Neural crest cell (in vitro differentiated cells): ENCODE results near the gene DKK1. TPM values are rescaled to one million over a fixed set of nuclear protein-coding genes. Genes with fewer than 3 reads are reported as not detected.

Source experiments
- DNase-seq: peaks from one replicate; pipeline ENCODE4 v3.0.0; 2021; ENCODE audit warnings: low read depth, mixed read lengths, low spot score
- H3K27ac Mint-ChIP-seq: one replicate; pipeline ENCODE4 v1.8.0; 2021; ENCODE audit warnings: mild to moderate bottlenecking, mixed read lengths; ENCODE audit not compliant: unreplicated experiment
- H3K27me3 Mint-ChIP-seq: 2 replicates; pipeline ENCODE4 v1.8.0; 2021; ENCODE audit warnings: low read depth, mild to moderate bottlenecking, mixed read lengths
- H3K36me3 Mint-ChIP-seq: 2 replicates; pipeline ENCODE4 v1.8.0; 2021; ENCODE audit warnings: low read depth, mild to moderate bottlenecking, mixed read lengths
- H3K4me1 Mint-ChIP-seq: 2 replicates; pipeline ENCODE4 v1.8.0; 2021; ENCODE audit warnings: mixed read lengths
- H3K4me3 Mint-ChIP-seq: one replicate; pipeline ENCODE4 v1.8.0; 2021; ENCODE audit warnings: mild to moderate bottlenecking, mixed read lengths
- H3K9me3 Mint-ChIP-seq: 2 replicates; pipeline ENCODE4 v1.8.0; 2021; ENCODE audit warnings: mixed read lengths
- total RNA-seq: library from RNA; stranded (reverse); gene quantifications from 2 replicates; pipeline ENCODE4 v1.2.1, GENCODE V29; 2021
- TF ChIP-seq, protein P1 (sequence below): fragments of 200-600 bp; sonication (generic); conservative IDR thresholded peaks from 2 replicates; pipeline ENCODE4 v1.5.0; 2021; ENCODE audit warnings: antibody characterized with exemption, mild to moderate bottlenecking

The DKK1 gene
- total RNA-seq, 1 donor from 2014 or later = 3.9 TPM

DNA sequence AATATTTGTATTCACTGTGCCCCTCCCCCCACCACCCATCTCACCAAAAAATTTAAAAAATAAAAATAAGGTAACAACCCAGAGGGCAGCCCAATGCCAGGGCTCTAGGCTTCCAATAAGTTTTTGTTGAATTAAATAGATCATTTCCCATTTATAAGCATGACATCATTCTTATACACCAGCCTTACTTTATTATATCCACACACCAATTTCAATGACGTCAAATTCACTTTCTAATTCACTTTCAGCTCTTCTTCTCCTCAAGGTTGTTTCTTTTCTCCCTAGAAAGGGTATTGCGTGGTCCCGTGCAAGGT lies 1.2 kb upstream of the DKK1 start:
- Mint-ChIP-seq H3K4me3 (peak overlapping the region; percentile 84), H3K27ac (no peak overlapping the region), H3K9me3 (no peaks in the 10 kb centered on the region), H3K27me3 (peaks cover 83% of the 10 kb centered on the region), H3K4me1 (peaks cover 32% of the 10 kb centered on the region), H3K36me3 (no peaks in the 10 kb centered on the region)
- DNase-seq = no peak
- TF ChIP-seq, protein P1, sequence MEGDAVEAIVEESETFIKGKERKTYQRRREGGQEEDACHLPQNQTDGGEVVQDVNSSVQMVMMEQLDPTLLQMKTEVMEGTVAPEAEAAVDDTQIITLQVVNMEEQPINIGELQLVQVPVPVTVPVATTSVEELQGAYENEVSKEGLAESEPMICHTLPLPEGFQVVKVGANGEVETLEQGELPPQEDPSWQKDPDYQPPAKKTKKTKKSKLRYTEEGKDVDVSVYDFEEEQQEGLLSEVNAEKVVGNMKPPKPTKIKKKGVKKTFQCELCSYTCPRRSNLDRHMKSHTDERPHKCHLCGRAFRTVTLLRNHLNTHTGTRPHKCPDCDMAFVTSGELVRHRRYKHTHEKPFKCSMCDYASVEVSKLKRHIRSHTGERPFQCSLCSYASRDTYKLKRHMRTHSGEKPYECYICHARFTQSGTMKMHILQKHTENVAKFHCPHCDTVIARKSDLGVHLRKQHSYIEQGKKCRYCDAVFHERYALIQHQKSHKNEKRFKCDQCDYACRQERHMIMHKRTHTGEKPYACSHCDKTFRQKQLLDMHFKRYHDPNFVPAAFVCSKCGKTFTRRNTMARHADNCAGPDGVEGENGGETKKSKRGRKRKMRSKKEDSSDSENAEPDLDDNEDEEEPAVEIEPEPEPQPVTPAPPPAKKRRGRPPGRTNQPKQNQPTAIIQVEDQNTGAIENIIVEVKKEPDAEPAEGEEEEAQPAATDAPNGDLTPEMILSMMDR = no peak

DNA sequence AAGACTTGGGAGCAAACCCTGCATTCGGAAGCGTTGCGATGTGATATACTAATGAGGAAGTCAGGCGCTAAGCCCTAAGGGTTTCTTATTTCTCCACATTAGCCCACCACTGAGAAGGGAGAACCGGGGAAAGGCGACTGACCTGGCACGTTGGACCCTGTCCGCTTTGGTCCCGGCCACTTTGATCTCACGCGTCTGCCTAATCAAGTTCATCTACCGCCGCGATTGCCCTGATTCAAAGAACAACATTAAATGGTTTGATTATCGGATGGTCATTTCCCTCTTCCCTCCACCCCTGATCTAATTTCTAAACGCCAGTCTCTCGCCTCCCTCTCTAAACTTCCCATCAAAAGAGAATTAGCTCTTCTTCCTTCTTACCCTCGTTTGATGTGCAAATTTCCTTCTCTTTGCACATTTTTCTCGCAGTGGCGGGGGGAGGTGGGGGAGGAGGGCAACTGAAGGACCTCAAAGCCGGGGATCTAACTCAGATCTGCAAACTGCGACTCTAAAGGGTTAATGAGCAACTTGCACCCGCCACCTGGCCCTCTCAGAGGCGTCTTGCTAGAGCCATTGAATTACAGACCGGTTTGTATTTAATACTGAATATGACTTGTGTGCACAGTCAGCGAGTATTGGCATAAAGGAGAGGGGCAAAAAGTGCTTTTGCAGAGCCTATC lies 687 bp upstream of the DKK1 start:
- peak overlapping the region; percentile 84 for H3K4me3 Mint-ChIP-seq
- peak overlapping the region; percentile 23 for H3K27ac Mint-ChIP-seq
- TF ChIP-seq, protein P1 = no peak
- peaks cover 78% of the 10 kb centered on the region for H3K27me3 Mint-ChIP-seq
- H3K9me3 Mint-ChIP-seq = no peaks in the 10 kb centered on the region
- H3K4me1 Mint-ChIP-seq = peaks cover 36% of the 10 kb centered on the region
- DNase-seq = peak; percentile 14
- no peaks in the 10 kb centered on the region for H3K36me3 Mint-ChIP-seq

DNA sequence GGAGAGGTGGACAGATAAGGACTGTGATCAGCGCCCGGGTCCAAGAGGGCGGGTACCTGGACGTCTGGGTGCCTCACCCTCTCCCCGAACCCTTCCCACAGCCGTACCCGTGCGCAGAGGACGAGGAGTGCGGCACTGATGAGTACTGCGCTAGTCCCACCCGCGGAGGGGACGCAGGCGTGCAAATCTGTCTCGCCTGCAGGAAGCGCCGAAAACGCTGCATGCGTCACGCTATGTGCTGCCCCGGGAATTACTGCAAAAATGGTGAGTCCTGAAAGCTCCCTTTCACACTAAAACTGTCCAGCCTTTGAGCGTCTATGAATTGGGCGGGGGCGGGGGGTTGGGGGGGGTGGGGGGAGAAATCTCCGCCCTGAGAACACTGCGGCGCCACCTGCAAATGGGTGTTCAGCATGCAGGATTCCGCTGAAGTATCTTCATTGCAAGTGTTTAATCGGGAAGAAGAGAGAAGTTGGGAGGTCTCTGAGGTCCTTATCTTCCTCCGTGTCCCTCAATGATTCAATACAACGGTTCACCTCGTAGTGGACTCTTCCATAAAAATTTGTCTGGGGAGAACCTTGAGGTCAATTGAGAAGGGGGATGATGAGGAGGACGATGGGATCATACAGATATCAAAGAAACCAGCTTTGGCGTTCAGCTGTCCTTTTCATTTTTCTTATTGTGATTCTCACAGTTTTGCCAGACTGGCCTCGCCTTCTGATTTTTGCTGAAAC lies 906 bp downstream of the DKK1 start:
- peaks cover 26% of the 10 kb centered on the region for H3K4me1 Mint-ChIP-seq
- no peaks in the 10 kb centered on the region for H3K36me3 Mint-ChIP-seq
- peaks cover 67% of the 10 kb centered on the region for H3K27me3 Mint-ChIP-seq
- no peaks in the 10 kb centered on the region for H3K9me3 Mint-ChIP-seq
- TF ChIP-seq, protein P1 = no peak
- H3K4me3 Mint-ChIP-seq = peak overlapping the region; percentile 84
- H3K27ac Mint-ChIP-seq = peak overlapping the region; percentile 57
- DNase-seq = no peak

DNA sequence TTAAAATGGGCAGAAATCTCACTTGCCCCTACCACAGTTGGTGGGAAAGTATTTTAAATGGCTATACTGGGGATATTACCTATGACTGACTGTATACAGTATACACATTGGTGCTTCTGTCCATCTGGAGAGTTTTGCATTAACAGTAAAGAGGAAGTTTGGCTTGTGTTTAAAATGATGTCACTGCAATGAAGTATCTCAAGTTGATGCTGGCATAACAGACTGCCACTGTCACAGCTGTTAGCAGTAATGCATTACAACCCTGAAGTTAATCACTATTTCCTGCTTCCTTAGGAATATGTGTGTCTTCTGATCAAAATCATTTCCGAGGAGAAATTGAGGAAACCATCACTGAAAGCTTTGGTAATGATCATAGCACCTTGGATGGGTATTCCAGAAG lies 1.9 kb downstream of the DKK1 start:
- DNase-seq = no peak
- Mint-ChIP-seq H3K27ac (no peak overlapping the region), H3K4me3 (peak overlapping the region; percentile 84), H3K36me3 (no peaks in the 10 kb centered on the region), H3K4me1 (peaks cover 26% of the 10 kb centered on the region), H3K27me3 (peaks cover 61% of the 10 kb centered on the region), H3K9me3 (no peaks in the 10 kb centered on the region)
- TF ChIP-seq, protein P1 = no peak

DNA sequence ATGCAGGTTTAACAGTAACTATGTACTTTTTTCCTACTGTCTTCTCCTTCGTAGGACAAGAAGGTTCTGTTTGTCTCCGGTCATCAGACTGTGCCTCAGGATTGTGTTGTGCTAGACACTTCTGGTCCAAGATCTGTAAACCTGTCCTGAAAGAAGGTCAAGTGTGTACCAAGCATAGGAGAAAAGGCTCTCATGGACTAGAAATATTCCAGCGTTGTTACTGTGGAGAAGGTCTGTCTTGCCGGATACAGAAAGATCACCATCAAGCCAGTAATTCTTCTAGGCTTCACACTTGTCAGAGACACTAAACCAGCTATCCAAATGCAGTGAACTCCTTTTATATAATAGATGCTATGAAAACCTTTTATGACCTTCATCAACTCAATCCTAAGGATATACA lies 2.4 kb downstream of the DKK1 start:
- TF ChIP-seq, protein P1 = no peak
- Mint-ChIP-seq H3K27me3 (peaks cover 57% of the 10 kb centered on the region), H3K4me3 (peak overlapping the region; percentile 32), H3K27ac (no peak overlapping the region), H3K9me3 (no peaks in the 10 kb centered on the region), H3K36me3 (no peaks in the 10 kb centered on the region), H3K4me1 (peaks cover 26% of the 10 kb centered on the region)
- no peak for DNase-seq
